ENCODE measurements around the gene PTK7. TPM values are rescaled to one million over a fixed set of nuclear protein-coding genes. Genes with fewer than 3 reads are reported as not detected.
"Not testable (repeated sequence)": the region's sequence is repeated elsewhere in the genome, so short reads cannot be mapped to it uniquely, and the experiment has no call there.

Gene PTK7
- total and polyA plus RNA-seq, 2 donors (not counting 3 experiments of a cell fraction or from before 2014, with no cell fraction given) = 41.9 to 65.6 TPM

DNA sequence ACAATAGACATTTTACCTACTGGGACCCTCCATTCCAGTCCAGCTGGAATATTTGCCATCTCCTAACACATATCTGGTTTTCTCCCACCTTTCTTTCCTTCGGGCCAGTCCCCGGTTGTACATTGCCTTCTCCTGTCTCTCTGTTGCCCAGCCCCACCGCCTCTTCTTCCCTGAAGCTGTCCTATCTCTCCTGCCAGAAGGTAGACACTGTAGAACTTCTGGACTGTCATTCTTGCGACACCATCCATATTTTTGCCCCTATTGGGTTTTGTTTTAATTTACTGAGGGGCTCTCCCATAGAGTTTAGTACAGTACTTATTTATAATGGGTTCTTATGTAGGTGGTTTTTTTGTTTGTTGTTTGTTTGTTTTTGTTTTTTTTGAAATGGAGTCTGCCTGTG lies 4.9 kb downstream of the PTK7 start:
- no peak overlapping the region for H3K27ac ChIP-seq (ENCODE audit: insufficient read depth, low read depth, low read length)
- H2AFZ ChIP-seq (ENCODE audit: low read depth, low read length) = no peak overlapping the region
- peaks cover 2% of the 10 kb centered on the region for H4K20me1 ChIP-seq (replicated peaks; ENCODE audit: control insufficient read depth, extremely low read depth, insufficient read depth, low read length)
- H3K9me1 ChIP-seq (replicated peaks; ENCODE audit: control insufficient read depth, extremely low read depth, insufficient read depth, low read length) = no peaks in the 10 kb centered on the region
- DNase-seq (ENCODE audit: low read depth, low spot score) (no peak), FAIRE-seq (no peak)
- H3K4me2 ChIP-seq (ENCODE audit: insufficient read depth, low read length) = no peak overlapping the region
- CTCF ChIA-PET = interaction anchor here (1.9 kb wide), 1 partner anchor 63 kb away, joined by 8 read pairs; no protein-coding TSS in a partner anchor
- H3K27me3 ChIP-seq (ENCODE audit: control insufficient read depth in 2 of 2, insufficient read depth in 2 of 2, low read length in 2 of 2) = peaks cover 0 to 8% of the 10 kb centered on the region in 2 experiments
- H3K4me1 ChIP-seq (ENCODE audit: control insufficient read depth, extremely low read depth, insufficient read depth, low read length) = peaks cover 3% of the 10 kb centered on the region
- intact Hi-C loops (cut with micrococcal nuclease) (no loop called here), dilution Hi-C loops (cut with MboI; ENCODE audit: extremely low pct_ligation_motif_present, low sequenced_read_pairs) (no loop called here)
- POLR2A ChIA-PET = no interaction called here
- no peak for TF ChIP-seq MAX (IDR thresholded peaks at IDR 0.05; ENCODE audit: insufficient read depth, insufficient read length)
- no peak for TF ChIP-seq GATA2 (IDR thresholded peaks at IDR 0.05; ENCODE audit: insufficient read depth, insufficient read length, low read depth, low read length)
- no peak for TF ChIP-seq FOS (IDR thresholded peaks at IDR 0.05; ENCODE audit: borderline replicate concordance, insufficient read depth, low read length)
- TF ChIP-seq MYC (IDR thresholded peaks at IDR 0.05; ENCODE audit: low read depth, low read length) = no peak
- no peak for TF ChIP-seq EZH2 (IDR thresholded peaks at IDR 0.05; ENCODE audit: borderline replicate concordance, low read depth, low read length, severe bottlenecking)
- no peak for TF ChIP-seq POLR2A (IDR thresholded peaks at IDR 0.05; ENCODE audit: low read depth, low read length)
- TF ChIP-seq CTCF (IDR thresholded peaks at IDR 0.05; ENCODE audit: extremely low read depth in 1 of 2, insufficient read depth in 1 of 2, low read depth in 1 of 2, low read length in 2 of 2) = no peak
- TF ChIP-seq POLR2AphosphoS5 (IDR thresholded peaks at IDR 0.05; ENCODE audit: insufficient read depth, low read depth, low read length) = no peak
- TF ChIP-seq JUN (IDR thresholded peaks at IDR 0.05; ENCODE audit: borderline replicate concordance, insufficient read depth, insufficient read length, low read depth) = no peak
- H3K36me3 ChIP-seq (ENCODE audit: control insufficient read depth in 2 of 2, extremely low read depth in 1 of 2, insufficient read depth in 2 of 2, low read length in 2 of 2) = no peaks in the 10 kb centered on the region
- no peak overlapping the region for H3K9ac ChIP-seq (replicated peaks; ENCODE audit: extremely low read depth, insufficient read depth, low read length)
- H3K4me3 ChIP-seq (replicated peaks in 1 of 3; ENCODE audit: insufficient read depth in 1 of 3, low read depth in 1 of 3, low read length in 3 of 3) = no peak overlapping the region
- no TSS peak for BruUV-seq (replicated peaks)
- H3K9me3 ChIP-seq (replicated peaks; ENCODE audit: control insufficient read depth, insufficient read depth, low read length) = no peaks in the 10 kb centered on the region
- no peaks in the 10 kb centered on the region for H3K79me2 ChIP-seq (ENCODE audit: control insufficient read depth, insufficient read depth, low read length)

DNA sequence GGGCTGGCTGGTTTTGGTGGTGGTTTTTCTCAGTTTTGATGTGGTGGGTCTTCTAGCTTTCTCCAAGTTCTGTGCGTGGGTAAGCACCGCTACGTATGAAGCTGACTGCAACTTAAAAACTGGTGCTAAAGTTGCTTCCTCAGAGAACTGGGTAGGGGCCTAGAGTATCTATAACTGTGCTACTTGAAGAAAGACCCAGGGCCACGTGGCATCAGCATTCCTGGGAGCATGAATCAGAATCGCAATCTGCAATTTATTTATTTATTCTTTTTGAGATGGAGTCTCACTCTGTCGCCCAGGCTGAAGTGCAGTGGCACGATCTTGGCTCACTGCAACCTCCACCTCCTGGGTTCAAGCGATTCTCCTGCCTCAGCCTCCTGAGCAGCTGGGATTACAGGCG lies 5.8 kb downstream of the PTK7 start:
- FAIRE-seq; H3K27me3 ChIP-seq (ENCODE audit: control insufficient read depth in 2 of 2, insufficient read depth in 2 of 2, low read length in 2 of 2); H3K9me1 ChIP-seq (replicated peaks; ENCODE audit: control insufficient read depth, extremely low read depth, insufficient read depth, low read length); H3K79me2 ChIP-seq (ENCODE audit: control insufficient read depth, insufficient read depth, low read length); H3K9ac ChIP-seq (replicated peaks; ENCODE audit: extremely low read depth, insufficient read depth, low read length); H3K4me1 ChIP-seq (ENCODE audit: control insufficient read depth, extremely low read depth, insufficient read depth, low read length); H4K20me1 ChIP-seq (replicated peaks; ENCODE audit: control insufficient read depth, extremely low read depth, insufficient read depth, low read length); DNase-seq (ENCODE audit: low read depth, low spot score); H2AFZ ChIP-seq (ENCODE audit: low read depth, low read length); dilution Hi-C loops (cut with MboI; ENCODE audit: extremely low pct_ligation_motif_present, low sequenced_read_pairs); H3K4me3 ChIP-seq (replicated peaks in 1 of 3; ENCODE audit: insufficient read depth in 1 of 3, low read depth in 1 of 3, low read length in 3 of 3); H3K36me3 ChIP-seq (ENCODE audit: control insufficient read depth in 2 of 2, extremely low read depth in 1 of 2, insufficient read depth in 2 of 2, low read length in 2 of 2); H3K4me2 ChIP-seq (ENCODE audit: insufficient read depth, low read length); BruUV-seq (replicated peaks); H3K9me3 ChIP-seq (replicated peaks; ENCODE audit: control insufficient read depth, insufficient read depth, low read length); intact Hi-C loops (cut with micrococcal nuclease); H3K27ac ChIP-seq (ENCODE audit: insufficient read depth, low read depth, low read length): not testable (repeated sequence)
- POLR2A ChIA-PET = interaction anchor here (0.6 kb wide), 1 partner anchor 917 kb away, joined by 6 read pairs; no protein-coding TSS in a partner anchor
- CTCF ChIA-PET = interaction anchor here (1.9 kb wide), 1 partner anchor 62 kb away, joined by 8 read pairs; no protein-coding TSS in a partner anchor
